Endothelial cell (in vitro differentiated cells): ENCODE data around the gene PRKCA. TPM values are rescaled to one million over a fixed set of nuclear protein-coding genes. Genes with fewer than 3 reads are reported as not detected.

ENCODE experiments used
- DNase-seq: peaks from one replicate; pipeline ENCODE4 v3.0.0; 2021; ENCODE audit warnings: low spot score
- H3K27ac Mint-ChIP-seq: one replicate; pipeline ENCODE4 v1.8.0; 2021; ENCODE audit warnings: mixed read lengths, inconsistent platforms; ENCODE audit not compliant: unreplicated experiment
- H3K27me3 Mint-ChIP-seq: one replicate; pipeline ENCODE4 v1.8.0; 2021; ENCODE audit warnings: mild to moderate bottlenecking, moderate library complexity, mixed read lengths, inconsistent platforms; ENCODE audit not compliant: unreplicated experiment
- H3K36me3 Mint-ChIP-seq: one replicate; pipeline ENCODE4 v1.8.0; 2021; ENCODE audit warnings: mild to moderate bottlenecking, low read depth, mixed read lengths, inconsistent platforms; ENCODE audit not compliant: unreplicated experiment
- H3K4me1 Mint-ChIP-seq: one replicate; pipeline ENCODE4 v1.8.0; 2021; ENCODE audit warnings: mild to moderate bottlenecking, mixed read lengths, inconsistent platforms; ENCODE audit not compliant: unreplicated experiment
- H3K4me3 Mint-ChIP-seq: one replicate; pipeline ENCODE4 v1.8.0; 2021; ENCODE audit warnings: mild to moderate bottlenecking, mixed read lengths, inconsistent platforms; ENCODE audit not compliant: unreplicated experiment
- H3K9me3 Mint-ChIP-seq: one replicate; pipeline ENCODE4 v1.8.0; 2021; ENCODE audit warnings: mixed read lengths, inconsistent platforms; ENCODE audit not compliant: unreplicated experiment
- total RNA-seq: library from RNA; stranded (reverse); fragmentation: NEBNext Ultra II Directional; extraction: Animal tissue kit (Norgen Biotek cat#: 25700); gene quantifications from one replicate; pipeline ENCODE4 v1.2.1, GENCODE V29; 2021; ENCODE audit not compliant: unreplicated experiment
- TF ChIP-seq, protein P1 (sequence below): fragments of 200-600 bp; sonication (generic); IDR thresholded peaks from one replicate; pipeline ENCODE4 v1.5.0; 2021; ENCODE audit warnings: antibody characterized with exemption; ENCODE audit not compliant: unreplicated experiment

Gene PRKCA
- total RNA-seq, 1 donor from 2014 or later = 2.1 TPM

DNA sequence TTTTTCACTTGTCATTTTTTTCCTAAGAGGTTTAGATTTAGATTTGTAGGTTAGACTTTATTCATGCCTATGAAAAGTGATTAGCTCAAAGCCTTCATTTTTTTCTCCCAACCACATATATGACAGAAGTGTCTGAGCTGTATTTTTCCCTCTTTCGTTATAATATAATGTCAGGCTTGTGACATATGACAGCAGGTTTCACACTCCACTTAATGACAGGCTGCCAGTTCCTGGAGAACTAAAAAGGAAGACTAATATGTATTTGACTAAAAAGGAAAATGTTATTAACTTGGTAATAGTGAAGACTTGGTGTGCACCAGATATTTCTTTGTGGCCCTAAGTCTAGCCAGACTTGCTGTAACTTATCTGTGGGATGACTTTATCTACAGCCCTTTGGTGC lies 331.8 kb downstream of the PRKCA start:
- no peaks in the 10 kb centered on the region for H3K27me3 Mint-ChIP-seq
- no peaks in the 10 kb centered on the region for H3K36me3 Mint-ChIP-seq
- DNase-seq = no peak
- TF ChIP-seq, protein P1, sequence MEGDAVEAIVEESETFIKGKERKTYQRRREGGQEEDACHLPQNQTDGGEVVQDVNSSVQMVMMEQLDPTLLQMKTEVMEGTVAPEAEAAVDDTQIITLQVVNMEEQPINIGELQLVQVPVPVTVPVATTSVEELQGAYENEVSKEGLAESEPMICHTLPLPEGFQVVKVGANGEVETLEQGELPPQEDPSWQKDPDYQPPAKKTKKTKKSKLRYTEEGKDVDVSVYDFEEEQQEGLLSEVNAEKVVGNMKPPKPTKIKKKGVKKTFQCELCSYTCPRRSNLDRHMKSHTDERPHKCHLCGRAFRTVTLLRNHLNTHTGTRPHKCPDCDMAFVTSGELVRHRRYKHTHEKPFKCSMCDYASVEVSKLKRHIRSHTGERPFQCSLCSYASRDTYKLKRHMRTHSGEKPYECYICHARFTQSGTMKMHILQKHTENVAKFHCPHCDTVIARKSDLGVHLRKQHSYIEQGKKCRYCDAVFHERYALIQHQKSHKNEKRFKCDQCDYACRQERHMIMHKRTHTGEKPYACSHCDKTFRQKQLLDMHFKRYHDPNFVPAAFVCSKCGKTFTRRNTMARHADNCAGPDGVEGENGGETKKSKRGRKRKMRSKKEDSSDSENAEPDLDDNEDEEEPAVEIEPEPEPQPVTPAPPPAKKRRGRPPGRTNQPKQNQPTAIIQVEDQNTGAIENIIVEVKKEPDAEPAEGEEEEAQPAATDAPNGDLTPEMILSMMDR = no peak
- H3K27ac Mint-ChIP-seq = no peak overlapping the region
- H3K9me3 Mint-ChIP-seq = no peaks in the 10 kb centered on the region
- no peaks in the 10 kb centered on the region for H3K4me1 Mint-ChIP-seq
- no peak overlapping the region for H3K4me3 Mint-ChIP-seq

DNA sequence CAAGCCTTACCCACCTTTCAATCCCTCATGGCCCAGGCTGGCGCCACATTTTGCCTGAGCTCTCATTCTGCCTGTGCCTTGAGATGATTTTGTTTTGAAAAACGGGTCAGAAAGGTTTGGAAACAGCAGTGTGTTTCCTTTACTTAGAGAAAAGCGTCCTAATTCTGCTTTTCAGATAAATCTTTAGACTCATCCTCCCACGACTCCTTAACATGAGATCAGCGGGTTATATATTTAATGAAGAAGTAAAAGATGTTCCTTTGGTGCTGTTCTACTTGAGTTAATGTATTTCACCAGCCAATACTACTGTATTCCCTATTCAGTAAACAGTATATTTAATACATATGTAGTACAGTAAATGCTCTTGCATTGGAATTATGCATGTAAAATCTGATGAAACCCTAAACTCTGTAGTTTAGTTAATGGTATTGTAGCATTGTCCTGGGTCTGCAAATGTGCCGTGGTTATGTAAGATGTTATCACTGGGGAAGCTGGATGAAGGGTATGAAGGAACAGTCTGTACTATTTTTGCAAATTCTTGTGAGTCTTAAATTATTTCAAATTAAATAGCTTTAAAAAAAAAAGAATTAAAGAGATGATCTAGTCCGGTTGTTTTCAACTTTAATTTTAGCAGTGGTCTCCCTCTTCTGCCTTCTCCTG lies 333.1 kb downstream of the PRKCA start:
- Mint-ChIP-seq H3K27ac (no peak overlapping the region), H3K4me1 (no peaks in the 10 kb centered on the region), H3K9me3 (no peaks in the 10 kb centered on the region), H3K27me3 (no peaks in the 10 kb centered on the region), H3K36me3 (no peaks in the 10 kb centered on the region), H3K4me3 (no peak overlapping the region)
- DNase-seq = no peak
- TF ChIP-seq, protein P1 = no peak

DNA sequence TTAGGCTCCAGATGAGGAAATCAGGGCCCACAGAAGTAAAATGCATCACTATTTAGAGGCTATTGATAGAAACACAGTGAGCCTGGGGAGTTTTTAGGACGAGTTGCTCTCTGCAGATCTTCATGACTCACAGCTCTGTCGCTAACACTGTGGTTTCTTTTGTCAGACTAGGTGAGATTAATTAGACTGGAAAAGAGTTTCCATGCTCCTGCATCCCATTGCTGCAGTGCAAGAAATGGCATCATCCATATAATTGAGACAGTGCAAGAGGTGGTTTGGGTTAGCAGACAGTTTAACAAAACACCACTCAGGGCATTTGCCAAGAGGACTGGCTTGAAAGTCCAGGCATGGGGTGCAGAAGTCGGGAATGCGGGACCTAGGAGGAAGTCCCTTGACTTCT lies 333.7 kb downstream of the PRKCA start:
- no peak for DNase-seq
- no peaks in the 10 kb centered on the region for H3K36me3 Mint-ChIP-seq
- H3K4me1 Mint-ChIP-seq = no peaks in the 10 kb centered on the region
- H3K27me3 Mint-ChIP-seq = no peaks in the 10 kb centered on the region
- H3K9me3 Mint-ChIP-seq = no peaks in the 10 kb centered on the region
- no peak overlapping the region for H3K27ac Mint-ChIP-seq
- no peak overlapping the region for H3K4me3 Mint-ChIP-seq
- TF ChIP-seq, protein P1 = no peak

- Mint-ChIP-seq H3K27me3 (no peaks in the 10 kb centered on the region), H3K27ac (no peak overlapping the region), H3K4me3 (no peak overlapping the region), H3K36me3 (no peaks in the 10 kb centered on the region), H3K4me1 (no peaks in the 10 kb centered on the region), H3K9me3 (no peaks in the 10 kb centered on the region)
- no peak for DNase-seq
- TF ChIP-seq, protein P1 = no peak
Measured at GRCh38 chr17:66637491-66637890, 335.1 kb downstream of the PRKCA start.

DNA sequence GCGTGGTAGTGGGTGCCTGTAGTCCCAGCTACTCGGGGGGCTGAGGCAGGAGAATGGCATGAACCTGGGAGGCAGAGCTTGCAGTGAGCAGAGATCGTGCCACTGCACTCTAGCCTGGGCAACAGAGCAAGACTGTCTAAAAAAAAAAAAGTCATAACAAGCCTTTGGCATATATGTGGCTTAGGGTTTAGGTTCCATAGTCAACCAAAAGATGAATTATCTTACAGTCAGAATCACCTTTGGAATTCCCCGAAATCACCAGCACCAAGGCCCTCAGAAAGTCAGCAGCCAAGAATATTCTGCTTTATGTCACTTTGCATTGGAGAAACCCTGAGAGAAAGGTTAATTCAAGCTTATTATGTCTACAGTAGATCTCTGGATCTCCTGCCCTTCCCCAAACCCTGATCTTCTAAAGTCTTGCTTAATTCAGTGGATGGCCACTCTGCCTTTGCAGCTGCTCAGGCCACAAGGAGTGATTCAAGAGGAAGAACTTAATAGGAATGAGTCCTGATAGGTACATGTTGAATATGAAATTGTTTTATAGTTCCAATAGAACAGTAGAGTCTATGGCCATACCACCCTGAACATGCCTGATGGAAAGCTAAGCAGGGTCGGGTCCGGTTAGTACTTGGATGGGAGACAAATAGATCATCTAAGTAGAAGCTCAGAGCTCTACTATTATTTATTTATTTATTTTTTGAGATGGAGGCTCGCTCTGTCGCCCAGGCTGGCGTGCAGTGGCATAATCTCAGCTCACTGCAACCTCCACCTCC lies 336.5 kb downstream of the PRKCA start:
- TF ChIP-seq, protein P1 = no peak
- DNase-seq = no peak
- H3K27me3 Mint-ChIP-seq = no peaks in the 10 kb centered on the region
- no peaks in the 10 kb centered on the region for H3K4me1 Mint-ChIP-seq
- no peaks in the 10 kb centered on the region for H3K36me3 Mint-ChIP-seq
- H3K4me3 Mint-ChIP-seq = no peak overlapping the region
- H3K27ac Mint-ChIP-seq = no peak overlapping the region
- H3K9me3 Mint-ChIP-seq = no peaks in the 10 kb centered on the region
